NCI-H2029 treated with DMSO at 0.1 percent for 48 hours (cell line): ENCODE results near the gene CA5A.
A peak's percentile ranks its signal among the peaks of the same experiment; 100 is the strongest.
"Not testable (repeated sequence)": the region's sequence is repeated elsewhere in the genome, so short reads cannot be mapped to it uniquely, and the experiment has no call there.

Experiments
- DNase-seq: peaks from one replicate; lab custom pipeline; 2025; lab: John Stamatoyannopoulos, UW

The CA5A gene

GRCh38 chr16:87922250-87922871, 14.0 kb downstream of the CA5A start:
- DNase-seq: no peak

DNA sequence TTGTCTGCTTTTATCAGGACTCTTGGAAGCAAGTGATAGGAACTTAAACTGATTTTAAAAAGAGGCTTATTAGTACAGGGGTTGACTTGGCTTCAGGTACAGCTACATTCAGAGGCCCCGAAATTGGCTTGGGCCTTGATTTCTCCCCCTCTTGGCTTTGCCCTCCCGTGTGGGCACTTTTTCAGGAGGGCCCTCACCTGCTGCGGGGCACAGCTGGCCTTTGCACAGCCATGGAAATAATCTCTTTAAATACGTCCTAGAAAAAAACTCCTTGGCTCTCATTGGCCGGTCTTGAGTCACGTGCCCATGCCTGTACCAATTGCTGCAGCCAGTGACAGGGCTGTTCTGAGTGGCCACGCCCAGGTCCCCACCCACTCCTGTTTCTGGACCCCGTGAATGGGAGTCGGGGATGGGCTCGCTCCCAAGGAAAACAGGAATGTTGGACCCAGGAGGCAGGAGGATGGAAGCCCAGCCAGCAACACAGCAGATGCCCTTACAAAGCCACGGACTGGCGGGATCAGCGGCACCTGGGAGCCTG, 15.0 kb downstream of the CA5A start:
- DNase-seq: peak; percentile 39

DNA sequence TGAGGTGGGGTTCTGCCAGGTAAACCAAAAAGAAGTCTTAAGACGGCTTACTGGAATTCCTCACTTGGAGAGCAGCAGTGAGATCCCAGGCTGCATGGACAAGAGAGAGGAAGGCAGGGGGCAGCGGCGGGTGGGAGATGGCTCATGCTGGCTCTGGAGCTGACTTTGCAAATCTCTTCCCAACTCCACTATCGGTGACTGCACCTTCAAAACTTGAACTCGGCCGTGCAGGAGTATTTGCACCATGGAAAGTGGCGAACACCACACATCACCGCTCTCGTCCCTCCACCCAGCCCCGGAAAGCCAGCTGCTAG, 16.7 kb downstream of the CA5A start:
- no peak for DNase-seq

DNA sequence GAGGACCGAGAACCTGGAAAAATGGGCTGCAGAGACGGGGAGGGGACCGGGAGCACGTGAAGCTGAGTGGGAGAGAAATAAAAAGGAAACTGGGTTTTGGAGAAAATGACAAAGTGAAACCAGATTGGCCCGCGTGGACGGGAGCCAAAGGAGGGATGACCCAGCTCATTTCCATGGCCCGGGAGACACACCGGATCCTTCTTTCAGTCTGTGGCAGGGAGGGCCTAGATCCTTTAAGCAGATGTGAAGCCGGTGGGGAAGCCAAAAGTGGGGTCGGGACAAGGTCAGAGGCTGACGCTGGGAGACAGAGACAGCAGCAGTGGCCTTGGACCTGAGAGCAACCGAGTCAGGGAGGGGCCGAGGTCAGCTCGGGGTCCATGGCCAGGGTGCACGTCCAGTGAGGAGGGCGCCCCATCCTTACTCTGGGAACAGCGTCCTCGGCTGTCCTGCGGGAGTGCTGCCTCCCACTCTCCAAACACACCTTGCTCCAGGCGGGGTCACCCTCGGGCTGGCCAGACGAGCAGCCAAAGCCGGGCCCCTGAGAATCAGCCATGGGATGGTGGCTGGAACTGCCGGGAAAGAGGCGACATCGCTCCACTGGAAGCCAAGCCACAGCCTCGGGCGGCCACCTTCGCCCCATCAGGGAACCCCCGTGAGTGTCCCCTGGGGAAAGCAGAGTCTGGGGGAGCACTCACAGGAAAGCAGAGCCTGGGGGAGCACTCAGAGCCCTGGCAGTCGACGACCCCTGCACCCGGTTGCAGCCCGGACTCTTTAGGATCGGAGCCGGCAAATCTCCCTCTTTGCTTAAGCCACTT, 17.3 kb downstream of the CA5A start:
- DNase-seq: no peak

DNA sequence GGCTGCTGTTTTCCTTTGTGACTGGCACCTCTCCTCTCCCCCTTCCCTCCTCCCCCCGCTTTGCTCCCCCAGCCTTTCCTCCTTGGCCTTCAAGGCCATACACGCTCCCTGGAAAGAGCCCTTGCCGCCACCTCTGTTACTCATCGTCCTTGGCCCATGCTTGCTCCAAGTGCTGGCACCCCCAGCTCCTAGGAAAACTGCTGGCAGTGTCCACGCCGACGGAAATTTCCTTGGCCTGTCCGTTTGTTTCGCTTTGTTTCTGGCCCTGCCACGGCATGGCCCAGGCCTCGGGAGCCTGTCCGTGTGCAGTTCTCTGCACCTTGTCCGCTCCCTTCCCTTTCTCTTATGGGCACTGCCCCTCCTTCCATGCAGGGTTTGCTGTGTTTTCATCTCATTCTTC, 18.0 kb downstream of the CA5A start:
- DNase-seq: no peak

GRCh38 chr16:87917503-87917902, 18.8 kb downstream of the CA5A start:
- DNase-seq: no peak

DNA sequence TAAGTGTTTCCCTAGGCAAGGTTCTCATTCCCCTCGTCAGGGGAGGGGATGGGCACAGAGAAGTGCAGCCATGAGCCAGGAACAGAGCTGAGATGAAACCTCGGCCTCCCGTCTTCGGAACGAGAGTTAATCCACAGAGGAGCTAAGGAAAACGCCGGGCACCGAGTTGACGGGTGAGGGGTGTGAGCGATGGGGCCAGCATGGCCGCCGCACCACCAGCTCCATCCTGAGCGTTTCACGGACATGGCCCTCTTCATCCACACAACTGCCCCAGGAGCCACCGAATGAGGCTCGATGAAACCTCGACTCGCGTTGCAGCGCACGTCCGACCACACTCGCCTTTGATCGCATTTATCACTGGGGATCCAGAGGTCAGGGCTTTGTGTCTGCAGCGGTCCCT, 21.5 kb downstream of the CA5A start:
- DNase-seq: no peak

- DNase-seq: not testable (repeated sequence)
Measured at GRCh38 chr16:87914021-87914725, 22.2 kb downstream of the CA5A start.

GRCh38 chr16:87912691-87913090, 23.6 kb downstream of the CA5A start:
- not testable (repeated sequence) for DNase-seq

DNA sequence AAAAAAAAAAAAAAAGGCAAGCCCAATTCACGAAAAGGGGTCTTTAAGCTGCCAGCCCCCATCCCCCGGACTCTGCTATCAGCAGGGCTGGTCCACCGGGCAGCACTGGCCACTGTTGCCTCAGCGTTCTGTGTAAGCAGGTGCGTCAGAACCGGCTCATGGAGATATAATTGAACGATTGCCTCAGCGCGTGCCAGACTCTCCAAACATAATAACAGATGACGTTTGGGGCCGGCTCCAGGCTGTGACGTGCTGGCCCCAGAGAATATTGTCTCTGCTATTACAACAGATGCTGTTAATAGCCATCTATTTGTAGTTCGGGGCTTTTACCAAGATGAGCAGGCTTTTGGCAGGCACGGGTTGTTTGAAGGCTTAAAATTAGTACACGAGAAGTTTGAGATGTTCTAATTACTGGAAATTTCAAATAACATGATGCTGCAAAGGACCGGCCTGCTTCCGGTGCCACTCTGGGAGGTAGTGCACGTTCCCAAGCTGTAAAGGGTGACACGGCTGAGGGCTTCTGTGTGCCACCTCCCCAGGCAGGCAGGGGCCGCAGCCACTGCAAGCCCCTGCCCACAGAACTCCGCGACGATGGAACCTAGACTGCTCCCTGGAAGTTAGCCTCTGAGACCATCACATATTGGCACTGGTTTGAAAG, 25.1 kb downstream of the CA5A start:
- peak; percentile 2 for DNase-seq

- DNase-seq: peak; percentile 2
Measured at GRCh38 chr16:87909203-87909935, 27.0 kb downstream of the CA5A start.

DNA sequence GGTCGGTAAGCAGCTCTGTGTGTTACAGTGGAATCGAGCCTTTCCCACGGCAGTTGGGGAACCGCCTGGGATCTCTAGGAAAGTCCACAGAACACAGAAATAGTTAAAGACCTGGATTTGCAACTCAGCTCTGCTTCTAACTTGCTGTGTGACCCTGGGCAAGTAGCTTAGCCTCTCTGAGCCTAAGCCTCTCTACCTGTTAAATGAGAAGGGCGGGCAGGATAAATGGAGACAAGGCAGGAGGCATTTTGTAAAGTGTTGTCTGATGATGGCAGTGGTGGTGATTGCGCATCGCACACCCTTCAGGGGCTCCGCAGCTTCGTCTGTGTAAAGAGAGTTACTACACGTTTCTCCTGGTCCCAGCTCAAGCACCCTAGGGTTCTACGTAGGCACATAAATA, 28.2 kb downstream of the CA5A start:
- not testable (repeated sequence) for DNase-seq

DNA sequence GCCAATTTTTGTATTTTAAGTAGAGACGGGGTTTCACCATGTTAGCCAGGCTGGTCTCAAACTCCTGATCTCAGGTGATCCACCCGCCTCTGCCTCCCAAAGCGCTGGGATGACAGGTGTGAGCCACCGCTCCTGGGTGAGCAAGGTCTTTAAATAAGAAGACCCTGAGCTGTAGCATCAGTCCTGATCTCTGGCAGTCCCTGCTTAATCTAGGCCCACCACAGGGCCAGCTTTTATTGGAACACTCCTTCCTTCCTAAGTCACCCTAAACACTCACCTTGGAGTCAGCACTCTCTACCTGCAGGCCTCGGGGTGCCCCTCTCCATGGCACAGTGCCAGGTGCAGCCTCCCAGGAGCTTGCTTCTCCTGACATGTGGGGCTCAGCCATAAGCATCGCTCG, 30.8 kb downstream of the CA5A start:
- DNase-seq: not testable (repeated sequence)

DNA sequence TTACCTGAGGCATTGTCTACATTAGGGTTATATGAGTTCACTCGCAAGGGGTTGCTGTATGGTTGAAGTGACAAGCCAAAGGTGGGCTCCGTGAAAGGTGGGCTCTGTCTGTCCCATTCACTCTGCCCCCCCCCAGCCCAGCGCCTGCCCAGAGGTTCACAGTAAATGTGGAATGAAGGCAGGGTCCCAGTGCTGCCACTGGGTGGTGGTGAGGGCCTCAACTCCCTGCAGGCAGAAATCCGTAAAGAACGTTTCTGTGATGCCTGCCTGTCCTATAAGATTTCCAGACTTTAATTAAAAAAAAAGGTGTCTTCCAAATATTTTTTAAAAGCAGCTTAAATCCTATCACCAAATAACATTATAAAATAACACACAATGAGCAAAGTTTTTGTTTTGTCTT, 31.4 kb downstream of the CA5A start:
- DNase-seq: not testable (repeated sequence)

- DNase-seq: not testable (repeated sequence)
Measured at GRCh38 chr16:87900489-87900888, 35.8 kb downstream of the CA5A start.

GRCh38 chr16:87897521-87898505, 38.5 kb downstream of the CA5A start:
- no peak for DNase-seq

DNA sequence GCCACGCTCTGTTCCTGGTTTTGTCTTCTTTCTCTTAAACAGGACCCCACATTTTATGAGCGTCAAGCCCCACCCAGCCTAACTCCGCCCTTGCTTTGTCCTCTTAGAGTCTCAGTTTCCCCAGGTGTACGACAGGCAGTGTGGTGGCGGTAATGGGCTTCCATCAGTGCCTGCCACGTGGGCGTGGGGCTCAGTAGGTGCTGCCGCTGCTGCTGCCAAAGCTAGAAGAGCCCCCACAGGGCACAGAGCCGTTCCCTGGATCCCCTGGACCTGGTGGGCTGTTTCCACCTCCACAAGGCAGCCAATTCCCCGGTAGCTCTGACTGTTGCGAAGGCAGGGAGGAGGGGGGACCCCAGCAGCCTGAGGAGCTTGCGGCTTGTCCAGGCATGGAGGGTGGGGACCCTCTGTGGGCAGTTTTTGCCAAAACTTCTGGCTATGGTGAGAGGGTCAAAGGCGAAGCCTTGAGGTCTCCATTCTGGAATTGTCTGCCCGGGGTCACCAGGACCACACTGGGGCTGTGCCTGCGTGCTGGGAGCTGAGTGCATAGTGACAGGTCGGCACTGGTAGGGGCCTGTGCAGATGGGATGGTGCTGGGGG, 39.3 kb downstream of the CA5A start:
- not testable (repeated sequence) for DNase-seq

GRCh38 chr16:87896176-87896890, 40.0 kb downstream of the CA5A start:
- DNase-seq: not testable (repeated sequence)

DNA sequence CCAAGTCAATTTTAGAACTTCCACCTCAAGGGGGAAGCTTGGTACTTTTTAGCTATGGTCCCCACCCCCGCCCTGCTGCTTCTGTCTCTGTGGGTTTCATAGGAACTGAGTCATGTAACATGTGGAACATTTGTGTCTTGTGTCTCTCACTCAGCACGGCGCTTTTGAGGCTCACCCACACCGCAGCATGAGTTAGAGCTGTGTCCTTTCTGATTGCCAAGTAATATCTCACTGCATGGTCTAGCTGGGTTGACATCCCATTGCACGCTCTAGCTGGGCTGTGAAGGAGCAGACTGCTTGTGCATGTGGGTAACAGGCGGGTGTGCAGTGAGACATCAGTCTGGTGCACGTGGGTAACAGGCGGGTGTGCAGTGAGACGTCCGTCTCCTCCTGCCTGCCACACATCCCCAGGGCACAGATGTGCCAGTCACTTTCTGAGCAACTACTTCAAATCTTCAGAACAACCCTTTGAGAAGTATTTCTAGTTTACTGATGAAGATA, 40.6 kb downstream of the CA5A start:
- no peak for DNase-seq
